Natural killer cell treated with Interleukin-12 subunit alpha and Interleukin-12 subunit beta and Interleukin-15 and Interleukin-18, amount 100 ng/mL, for 72 hours (primary cell): ENCODE data around the gene PDE4B. TPM values are rescaled to one million over a fixed set of nuclear protein-coding genes. Genes with fewer than 3 reads are reported as not detected.
"Not testable (repeated sequence)": the region's sequence is repeated elsewhere in the genome, so short reads cannot be mapped to it uniquely, and the experiment has no call there.

ENCODE experiments used
- ATAC-seq, 2 donors: fragments of 150-1000 bp; cut with Tn5 transposase in 1 of 2; sonication (Bioruptor Pico), chemical (Tn5 transposase) in 1 of 2; 2 replicates each; pipeline ENCODE4 v1.10.0; 2021
- DNase-seq: peaks from one replicate; pipeline ENCODE4 v3.0.0; 2022; ENCODE audit warnings: low spot score
- H3K27ac Mint-ChIP-seq, 2 donors: 1 replicate in 1 of 2; 2 replicates in 1 of 2; pipeline ENCODE4 v1.8.0; 2022; ENCODE audit warnings: mixed read lengths in 2 of 2, mild to moderate bottlenecking in 1 of 2, moderate library complexity in 1 of 2
- H3K27me3 Mint-ChIP-seq, 2 donors: 1 replicate in 1 of 2; 2 replicates in 1 of 2; pipeline ENCODE4 v1.8.0; 2022; ENCODE audit warnings: mixed read lengths in 2 of 2
- H3K36me3 Mint-ChIP-seq: one replicate; pipeline ENCODE4 v1.8.0; 2022; ENCODE audit warnings: mixed read lengths
- H3K4me1 Mint-ChIP-seq, 2 donors: 1 replicate in 1 of 2; 2 replicates in 1 of 2; pipeline ENCODE4 v1.8.0; 2022; ENCODE audit warnings: low read depth in 2 of 2, mixed read lengths in 2 of 2, mild to moderate bottlenecking in 1 of 2
- H3K4me3 Mint-ChIP-seq: one replicate; pipeline ENCODE4 v1.8.0; 2022; ENCODE audit warnings: mixed read lengths
- H3K9me3 Mint-ChIP-seq: 2 replicates; pipeline ENCODE4 v1.8.0; 2022; ENCODE audit warnings: mixed read lengths
- total RNA-seq, 2 donors: library from RNA; stranded (reverse); gene quantifications; one replicate each; pipeline ENCODE4 v1.2.3, GENCODE V29; 2022

The PDE4B gene
- total RNA-seq, 2 donors from 2014 or later: 83.8 to 136 TPM

- not testable (repeated sequence) for H3K9me3 Mint-ChIP-seq, DNase-seq, H3K4me3 Mint-ChIP-seq, H3K36me3 Mint-ChIP-seq, H3K27ac Mint-ChIP-seq, H3K4me1 Mint-ChIP-seq, ATAC-seq
- H3K27me3 Mint-ChIP-seq: peaks cover 7 to 21% of the 10 kb centered on the region in 2 donors
These were observed 213.8 kb downstream of the PDE4B start for GRCh38 chr1:66006534-66006933.

DNA sequence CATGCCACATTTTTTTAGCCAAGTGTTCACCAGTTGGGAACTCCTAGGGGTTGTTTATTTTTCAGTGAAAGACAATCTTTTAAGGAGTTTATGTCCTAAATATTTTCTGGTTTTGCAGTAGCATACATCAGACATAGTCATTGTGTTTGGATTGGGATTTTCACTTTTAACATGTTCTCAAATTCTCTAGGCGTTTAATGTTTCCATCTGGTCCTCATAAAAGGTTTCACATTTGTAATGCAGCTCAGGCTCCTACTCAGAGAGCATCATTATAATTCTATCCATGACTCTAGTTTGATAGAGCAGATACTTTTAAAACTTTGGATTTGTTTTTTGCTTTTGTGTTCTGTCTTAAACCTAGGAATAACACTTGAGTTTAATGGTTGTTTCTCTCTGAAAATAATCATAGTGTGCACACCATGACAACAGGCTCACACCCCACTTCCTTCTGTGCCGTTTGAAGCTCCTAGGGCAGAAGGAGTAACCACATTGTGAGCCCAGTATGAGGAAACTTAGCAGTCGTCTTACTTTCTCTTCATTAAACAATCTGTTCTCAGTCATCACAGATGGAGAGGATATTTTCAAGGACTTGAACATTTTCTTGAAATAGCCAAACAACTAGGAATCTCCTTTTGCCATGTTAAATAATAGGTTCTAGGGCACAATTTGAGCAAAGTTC is 219.6 kb downstream of the PDE4B start:
- no peaks in the 10 kb centered on the region for H3K4me1 Mint-ChIP-seq
- peaks cover 7 to 21% of the 10 kb centered on the region in 2 donors for H3K27me3 Mint-ChIP-seq
- peaks cover 6% of the 10 kb centered on the region for H3K9me3 Mint-ChIP-seq
- DNase-seq (no peak), ATAC-seq (no peak)
- no peak overlapping the region for H3K4me3 Mint-ChIP-seq
- no peak overlapping the region for H3K27ac Mint-ChIP-seq
- H3K36me3 Mint-ChIP-seq: no peaks in the 10 kb centered on the region

DNA sequence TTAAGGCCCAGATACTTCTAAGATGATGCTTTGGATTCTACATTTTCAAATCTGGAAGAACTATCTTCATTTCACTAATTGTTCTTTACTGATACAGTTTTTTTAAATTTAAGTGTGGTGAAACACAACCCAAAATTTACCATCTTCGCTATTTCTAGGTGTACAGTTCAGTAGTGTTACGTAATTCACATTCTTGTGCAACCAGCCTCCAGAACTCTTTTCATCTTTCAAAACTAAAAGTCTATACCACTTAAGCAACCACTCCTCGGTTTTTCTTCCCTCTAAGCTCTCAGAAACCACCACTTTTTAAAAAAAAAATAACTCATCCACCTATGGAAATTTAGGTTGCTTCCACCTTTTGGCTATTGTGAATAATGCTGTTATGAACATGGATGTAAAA is 220.7 kb downstream of the PDE4B start:
- H3K4me1 Mint-ChIP-seq: no peaks in the 10 kb centered on the region
- no peak overlapping the region for H3K27ac Mint-ChIP-seq
- peaks cover 6% of the 10 kb centered on the region for H3K9me3 Mint-ChIP-seq
- H3K4me3 Mint-ChIP-seq: no peak overlapping the region
- H3K36me3 Mint-ChIP-seq: no peaks in the 10 kb centered on the region
- DNase-seq: no peak
- H3K27me3 Mint-ChIP-seq: peaks cover 7 to 12% of the 10 kb centered on the region in 2 donors
- no peak for ATAC-seq

DNA sequence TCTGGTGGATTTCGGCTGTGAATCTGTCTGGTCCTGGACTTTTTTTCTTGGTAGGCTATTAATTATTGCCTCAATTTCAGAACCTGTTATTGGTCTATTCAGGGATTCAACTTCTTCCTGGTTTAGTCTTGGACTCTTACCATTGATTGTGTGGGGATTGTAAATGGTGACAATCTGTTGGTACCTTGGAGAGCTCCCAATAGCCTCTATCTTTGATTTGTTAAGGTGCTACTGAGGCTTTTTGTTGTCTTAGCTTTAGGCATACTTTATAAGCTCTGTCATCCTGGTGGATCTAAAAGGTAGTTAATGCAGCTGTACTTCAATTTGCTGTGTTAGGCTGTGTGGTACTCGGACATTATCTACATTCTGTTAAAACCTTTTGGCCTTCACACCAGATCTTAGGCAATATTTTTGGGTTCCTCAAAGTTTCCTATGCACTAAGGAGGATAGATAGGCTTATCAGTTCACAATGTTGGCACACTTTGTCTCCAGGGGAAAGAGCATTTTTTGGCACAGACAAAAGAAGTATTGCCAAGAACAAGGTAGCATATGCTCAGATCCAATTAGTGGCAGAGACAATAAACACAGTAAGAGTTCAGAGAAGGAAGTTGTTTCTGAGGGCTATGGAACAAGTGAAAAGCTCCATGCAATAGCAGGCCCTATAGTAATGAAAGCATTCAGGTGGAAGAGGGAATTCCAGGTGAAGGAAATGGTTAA is 230.4 kb downstream of the PDE4B start:
- ATAC-seq (no peak), DNase-seq (no peak)
- Mint-ChIP-seq H3K4me3 (no peak overlapping the region), H3K36me3 (no peaks in the 10 kb centered on the region), H3K27me3 (peaks cover 4 to 8% of the 10 kb centered on the region in 2 donors), H3K9me3 (peaks cover 3% of the 10 kb centered on the region), H3K4me1 (no peaks in the 10 kb centered on the region), H3K27ac (no peak overlapping the region)

GRCh38 chr1:66025188-66025587 is 232.5 kb downstream of the PDE4B start:
- Mint-ChIP-seq H3K27me3 (peaks cover 4 to 8% of the 10 kb centered on the region in 2 donors), H3K36me3 (peaks cover 1% of the 10 kb centered on the region), H3K27ac (no peak overlapping the region), H3K4me1 (no peaks in the 10 kb centered on the region), H3K9me3 (peaks cover 14% of the 10 kb centered on the region), H3K4me3 (no peak overlapping the region)
- ATAC-seq (no peak), DNase-seq (no peak)

DNA sequence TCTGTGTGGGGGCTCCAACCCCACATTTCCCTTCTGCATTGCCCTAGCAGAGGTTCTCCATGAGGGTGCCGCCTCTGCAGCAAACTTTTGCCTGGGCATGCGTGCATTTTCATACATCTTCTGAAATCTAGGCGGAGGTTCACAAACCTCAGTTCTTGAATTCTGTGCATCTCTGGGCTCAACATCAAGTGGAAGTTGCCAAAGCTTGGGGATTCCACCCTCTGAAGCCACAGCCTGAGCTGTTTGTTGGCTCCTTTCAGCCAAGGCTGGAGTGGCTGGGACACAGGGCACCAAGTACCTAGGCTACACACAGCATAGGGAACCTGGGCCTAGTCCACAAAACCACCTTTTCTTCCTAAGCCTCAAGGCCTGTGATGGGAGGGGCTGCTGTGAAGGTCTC is 235.3 kb downstream of the PDE4B start:
- peaks cover 4 to 5% of the 10 kb centered on the region in 2 donors for H3K27me3 Mint-ChIP-seq
- no peak overlapping the region for H3K4me3 Mint-ChIP-seq
- no peak overlapping the region for H3K27ac Mint-ChIP-seq
- no peak for DNase-seq
- H3K36me3 Mint-ChIP-seq: peaks cover 5% of the 10 kb centered on the region
- ATAC-seq: no peak
- no peaks in the 10 kb centered on the region for H3K4me1 Mint-ChIP-seq
- peaks cover 18% of the 10 kb centered on the region for H3K9me3 Mint-ChIP-seq

DNA sequence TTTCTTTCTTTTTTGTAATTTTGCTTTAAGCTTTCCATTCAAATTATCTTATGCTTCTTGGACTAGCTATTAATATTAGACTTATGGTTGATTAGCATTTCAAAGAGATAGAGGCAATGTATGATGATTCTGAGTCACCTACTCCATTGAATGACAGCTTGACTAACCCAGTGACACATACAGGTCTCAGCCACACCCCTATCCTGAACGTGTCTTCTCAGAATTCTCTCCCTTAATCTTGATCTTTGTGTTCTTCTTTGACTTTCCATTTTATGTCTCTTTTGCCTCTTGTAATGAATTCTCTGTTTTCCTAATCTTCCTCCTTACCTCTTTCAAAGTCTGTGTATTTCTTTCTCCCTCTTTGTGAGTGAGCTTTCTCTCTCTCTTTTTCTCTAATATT is 241.1 kb downstream of the PDE4B start:
- Mint-ChIP-seq H3K4me3 (no peak overlapping the region), H3K27me3 (peaks cover 3 to 15% of the 10 kb centered on the region in 2 donors), H3K4me1 (no peaks in the 10 kb centered on the region), H3K27ac (no peak overlapping the region), H3K9me3 (peaks cover 17% of the 10 kb centered on the region), H3K36me3 (peaks cover 5% of the 10 kb centered on the region)
- ATAC-seq: no peak
- no peak for DNase-seq

- no peak for DNase-seq
- H3K36me3 Mint-ChIP-seq: no peaks in the 10 kb centered on the region
- H3K27me3 Mint-ChIP-seq: peaks cover 3 to 15% of the 10 kb centered on the region in 2 donors
These were observed 243.0 kb downstream of the PDE4B start for GRCh38 chr1:66035616-66036245.

DNA sequence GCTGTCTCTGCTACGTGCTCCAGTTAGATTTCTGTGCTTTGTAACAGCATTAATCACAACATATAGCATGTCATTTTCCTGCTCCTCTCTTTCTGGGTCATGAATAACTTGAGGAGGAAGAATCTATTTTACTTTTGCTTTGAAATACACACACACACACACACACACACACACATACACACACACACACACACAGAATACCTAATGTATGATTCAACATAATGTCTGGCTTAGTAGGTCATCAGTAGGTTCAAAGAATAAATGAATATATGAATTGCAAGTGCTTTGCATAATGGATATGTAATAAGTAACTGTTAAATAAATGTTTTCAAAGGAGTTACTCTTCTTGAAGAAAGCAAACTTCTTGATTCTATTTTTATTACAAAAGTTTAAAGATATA is 249.0 kb downstream of the PDE4B start:
- Mint-ChIP-seq H3K27ac (no peak overlapping the region), H3K9me3 (peaks cover 4% of the 10 kb centered on the region), H3K4me1 (no peaks in the 10 kb centered on the region), H3K4me3 (no peak overlapping the region), H3K36me3 (no peaks in the 10 kb centered on the region), H3K27me3 (peaks cover 7 to 8% of the 10 kb centered on the region in 2 donors)
- DNase-seq (no peak), ATAC-seq (no peak)

More at GRCh38 chr1:66035616-66036245, 243.0 kb downstream of the PDE4B start:
- ATAC-seq: no peak
- Mint-ChIP-seq H3K4me3 (no peak overlapping the region), H3K27ac (no peak overlapping the region), H3K9me3 (peaks cover 6% of the 10 kb centered on the region), H3K4me1 (no peaks in the 10 kb centered on the region)

GRCh38 chr1:66043186-66043585 is 250.5 kb downstream of the PDE4B start:
- H3K36me3 Mint-ChIP-seq: no peaks in the 10 kb centered on the region
- H3K4me1 Mint-ChIP-seq: no peaks in the 10 kb centered on the region
- H3K9me3 Mint-ChIP-seq: peaks cover 4% of the 10 kb centered on the region
- no peak for DNase-seq
- ATAC-seq: no peak
- no peak overlapping the region for H3K27ac Mint-ChIP-seq
- H3K27me3 Mint-ChIP-seq: peaks cover 7 to 8% of the 10 kb centered on the region in 2 donors
- H3K4me3 Mint-ChIP-seq: no peak overlapping the region

DNA sequence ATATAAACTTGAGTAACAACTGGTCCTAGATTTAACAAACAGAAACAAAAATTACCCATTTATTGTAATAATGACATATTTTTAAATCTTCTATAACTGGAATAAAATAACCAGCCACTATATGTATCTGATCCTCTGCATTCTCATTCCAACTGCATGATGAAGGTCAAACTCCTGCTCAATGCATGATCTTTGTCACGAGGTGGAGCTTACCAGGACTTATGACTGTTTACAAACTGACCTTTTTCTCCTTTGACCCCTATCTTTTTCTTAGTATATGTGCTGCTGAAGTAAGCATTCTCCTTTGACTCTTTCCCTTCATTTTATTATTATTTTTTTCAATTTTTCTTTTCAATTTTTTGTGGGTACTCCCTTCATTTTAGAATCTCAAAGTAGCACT is 252.2 kb downstream of the PDE4B start:
- DNase-seq: no peak
- ATAC-seq: no peak
- H3K9me3 Mint-ChIP-seq: peaks cover 4% of the 10 kb centered on the region
- no peaks in the 10 kb centered on the region for H3K36me3 Mint-ChIP-seq
- H3K4me1 Mint-ChIP-seq: no peaks in the 10 kb centered on the region
- peaks cover 5 to 7% of the 10 kb centered on the region in 2 donors for H3K27me3 Mint-ChIP-seq
- H3K4me3 Mint-ChIP-seq: no peak overlapping the region
- H3K27ac Mint-ChIP-seq: no peak overlapping the region

- Mint-ChIP-seq H3K36me3 (no peaks in the 10 kb centered on the region), H3K27me3 (peaks cover 5 to 14% of the 10 kb centered on the region in 2 donors), H3K27ac (no peak overlapping the region), H3K4me3 (no peak overlapping the region), H3K4me1 (no peaks in the 10 kb centered on the region), H3K9me3 (peaks cover 4% of the 10 kb centered on the region)
- no peak for ATAC-seq
- no peak for DNase-seq
These were observed 253.7 kb downstream of the PDE4B start for GRCh38 chr1:66046415-66046814.

DNA sequence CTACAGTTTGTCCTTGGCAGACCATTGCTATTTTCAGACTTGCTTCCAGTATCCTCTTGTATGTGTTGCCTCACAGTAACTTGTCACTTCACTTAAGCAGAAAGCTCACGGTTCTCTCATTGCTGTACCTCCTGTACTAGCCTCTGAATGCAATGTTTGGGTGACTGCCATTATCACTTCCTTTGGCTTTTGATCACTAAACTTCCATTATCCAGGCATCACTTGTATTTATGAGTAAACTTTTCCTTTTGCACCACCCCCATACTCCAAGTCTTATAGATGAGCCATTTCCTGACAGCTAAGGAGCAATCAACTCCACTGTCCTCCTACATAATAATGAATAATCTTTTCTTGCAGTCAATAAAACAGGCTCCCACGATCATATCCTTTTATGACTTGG is 255.3 kb downstream of the PDE4B start:
- H3K36me3 Mint-ChIP-seq: no peaks in the 10 kb centered on the region
- no peaks in the 10 kb centered on the region for H3K4me1 Mint-ChIP-seq
- peaks cover 4% of the 10 kb centered on the region for H3K9me3 Mint-ChIP-seq
- peaks cover 5 to 14% of the 10 kb centered on the region in 2 donors for H3K27me3 Mint-ChIP-seq
- ATAC-seq (no peak), DNase-seq (no peak)
- H3K4me3 Mint-ChIP-seq: no peak overlapping the region
- no peak overlapping the region for H3K27ac Mint-ChIP-seq

GRCh38 chr1:66050123-66050522 is 257.4 kb downstream of the PDE4B start:
- Mint-ChIP-seq H3K27me3 (peaks cover 5 to 14% of the 10 kb centered on the region in 2 donors), H3K27ac (no peak overlapping the region), H3K9me3 (peaks cover 4% of the 10 kb centered on the region), H3K36me3 (no peaks in the 10 kb centered on the region), H3K4me3 (no peak overlapping the region), H3K4me1 (no peaks in the 10 kb centered on the region)
- ATAC-seq (no peak), DNase-seq (no peak)
